ENCODE measurements around the gene MRFAP1L1.

GRCh38 chr4:6755088-6755753 lies 45.6 kb upstream of the MRFAP1L1 start:
- TF ChIP-seq POLR2A (IDR thresholded peaks at IDR 0.05), result no peak
- TF ChIP-seq, protein P1, sequence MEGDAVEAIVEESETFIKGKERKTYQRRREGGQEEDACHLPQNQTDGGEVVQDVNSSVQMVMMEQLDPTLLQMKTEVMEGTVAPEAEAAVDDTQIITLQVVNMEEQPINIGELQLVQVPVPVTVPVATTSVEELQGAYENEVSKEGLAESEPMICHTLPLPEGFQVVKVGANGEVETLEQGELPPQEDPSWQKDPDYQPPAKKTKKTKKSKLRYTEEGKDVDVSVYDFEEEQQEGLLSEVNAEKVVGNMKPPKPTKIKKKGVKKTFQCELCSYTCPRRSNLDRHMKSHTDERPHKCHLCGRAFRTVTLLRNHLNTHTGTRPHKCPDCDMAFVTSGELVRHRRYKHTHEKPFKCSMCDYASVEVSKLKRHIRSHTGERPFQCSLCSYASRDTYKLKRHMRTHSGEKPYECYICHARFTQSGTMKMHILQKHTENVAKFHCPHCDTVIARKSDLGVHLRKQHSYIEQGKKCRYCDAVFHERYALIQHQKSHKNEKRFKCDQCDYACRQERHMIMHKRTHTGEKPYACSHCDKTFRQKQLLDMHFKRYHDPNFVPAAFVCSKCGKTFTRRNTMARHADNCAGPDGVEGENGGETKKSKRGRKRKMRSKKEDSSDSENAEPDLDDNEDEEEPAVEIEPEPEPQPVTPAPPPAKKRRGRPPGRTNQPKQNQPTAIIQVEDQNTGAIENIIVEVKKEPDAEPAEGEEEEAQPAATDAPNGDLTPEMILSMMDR (IDR thresholded peaks at IDR 0.05), result no peak

Measured in heart left ventricle (tissue), 13 donors.